Astrocyte (in vitro differentiated cells and primary cell): ENCODE measurements around the gene FAM234B. TPM values are rescaled to one million over a fixed set of nuclear protein-coding genes. Genes with fewer than 3 reads are reported as not detected.

Source experiments
- DNase-seq: peaks from one replicate; pipeline ENCODE4 v3.0.0-alpha.2; 2010; ENCODE audit warnings: low read depth
- FAIRE-seq: peaks from 2 replicates; lab custom pipeline; 2011; peaks lifted over from hg19 to GRCh38; lab: Jason Lieb, UNC
- H2AFZ ChIP-seq: 2 replicates; pipeline ENCODE4 v1.6.0; 2012; ENCODE audit warnings: low read depth, low read length, inconsistent platforms
- H3K27ac ChIP-seq: 2 replicates; pipeline ENCODE4 v1.5.1; 2011; ENCODE audit warnings: low read depth, low read length, inconsistent platforms
- H3K27me3 ChIP-seq: 2 replicates; pipeline ENCODE4 v1.6.0; 2011; ENCODE audit warnings: low read length, inconsistent platforms; ENCODE audit not compliant: insufficient read depth
- H3K36me3 ChIP-seq: 2 replicates; pipeline ENCODE4 v1.5.1; 2011; ENCODE audit warnings: low read length, inconsistent platforms; ENCODE audit not compliant: insufficient read depth
- H3K4me1 ChIP-seq: 2 replicates; pipeline ENCODE4 v1.5.1; 2011; ENCODE audit warnings: low read length, inconsistent platforms; ENCODE audit not compliant: insufficient read depth
- H3K4me2 ChIP-seq: 2 replicates; pipeline ENCODE4 v1.6.0; 2012; ENCODE audit warnings: low read length, inconsistent platforms
- H3K4me3 ChIP-seq: 2 replicates; pipeline ENCODE4 v1.5.1; 2011; ENCODE audit warnings: low read depth, mild to moderate bottlenecking, low read length, inconsistent platforms; ENCODE audit not compliant: insufficient read depth
- H3K79me2 ChIP-seq: 2 replicates; pipeline ENCODE4 v1.6.0; 2012; ENCODE audit warnings: mild to moderate bottlenecking, low read length, inconsistent platforms; ENCODE audit not compliant: insufficient read depth
- H3K9ac ChIP-seq: 2 replicates; pipeline ENCODE4 v1.6.0; 2012; ENCODE audit warnings: mild to moderate bottlenecking, low read length, inconsistent platforms
- H3K9me3 ChIP-seq: 2 replicates; pipeline ENCODE4 v1.5.1; 2012; ENCODE audit warnings: low read depth, mild to moderate bottlenecking, low read length, inconsistent platforms; ENCODE audit not compliant: insufficient read depth
- H4K20me1 ChIP-seq: 2 replicates; pipeline ENCODE4 v1.6.0; 2012; ENCODE audit warnings: low read length, inconsistent platforms; ENCODE audit not compliant: insufficient read depth
- H3K27ac Mint-ChIP-seq: one replicate; pipeline ENCODE4 v1.8.0; 2021; ENCODE audit warnings: mild to moderate bottlenecking, mixed read lengths; ENCODE audit not compliant: unreplicated experiment
- H3K27me3 Mint-ChIP-seq: one replicate; pipeline ENCODE4 v1.8.0; 2021; ENCODE audit warnings: low read depth, mixed read lengths; ENCODE audit not compliant: unreplicated experiment
- H3K36me3 Mint-ChIP-seq: one replicate; pipeline ENCODE4 v1.8.0; 2021; ENCODE audit warnings: low read depth, mixed read lengths; ENCODE audit not compliant: unreplicated experiment
- H3K4me1 Mint-ChIP-seq: one replicate; pipeline ENCODE4 v1.8.0; 2021; ENCODE audit warnings: low read depth, mixed read lengths; ENCODE audit not compliant: unreplicated experiment
- H3K4me3 Mint-ChIP-seq: one replicate; pipeline ENCODE4 v1.8.0; 2021; ENCODE audit warnings: mild to moderate bottlenecking, moderate library complexity, mixed read lengths; ENCODE audit not compliant: unreplicated experiment
- H3K9me3 Mint-ChIP-seq: one replicate; pipeline ENCODE4 v1.8.0; 2021; ENCODE audit warnings: mild to moderate bottlenecking, mixed read lengths; ENCODE audit not compliant: unreplicated experiment
- CTCF ChIP-seq: IDR thresholded peaks from 2 replicates; pipeline ENCODE4 v1.5.1; 2011; ENCODE audit warnings: low read depth, mild to moderate bottlenecking, inconsistent platforms, low read length, moderate library complexity; ENCODE audit not compliant: insufficient read depth
- EZH2 ChIP-seq: IDR thresholded peaks from 2 replicates; pipeline ENCODE4 v1.6.1; 2012; ENCODE audit warnings: mild to moderate bottlenecking, low read length, inconsistent platforms; ENCODE audit not compliant: insufficient read depth
- total RNA-seq: library from RNA; stranded (reverse); gene quantifications from 2 replicates; pipeline ENCODE4 v1.2.1, GENCODE V29; 2021

FAM234B gene
- total RNA-seq, 1 donor from 2014 or later = 6.2 TPM

DNA sequence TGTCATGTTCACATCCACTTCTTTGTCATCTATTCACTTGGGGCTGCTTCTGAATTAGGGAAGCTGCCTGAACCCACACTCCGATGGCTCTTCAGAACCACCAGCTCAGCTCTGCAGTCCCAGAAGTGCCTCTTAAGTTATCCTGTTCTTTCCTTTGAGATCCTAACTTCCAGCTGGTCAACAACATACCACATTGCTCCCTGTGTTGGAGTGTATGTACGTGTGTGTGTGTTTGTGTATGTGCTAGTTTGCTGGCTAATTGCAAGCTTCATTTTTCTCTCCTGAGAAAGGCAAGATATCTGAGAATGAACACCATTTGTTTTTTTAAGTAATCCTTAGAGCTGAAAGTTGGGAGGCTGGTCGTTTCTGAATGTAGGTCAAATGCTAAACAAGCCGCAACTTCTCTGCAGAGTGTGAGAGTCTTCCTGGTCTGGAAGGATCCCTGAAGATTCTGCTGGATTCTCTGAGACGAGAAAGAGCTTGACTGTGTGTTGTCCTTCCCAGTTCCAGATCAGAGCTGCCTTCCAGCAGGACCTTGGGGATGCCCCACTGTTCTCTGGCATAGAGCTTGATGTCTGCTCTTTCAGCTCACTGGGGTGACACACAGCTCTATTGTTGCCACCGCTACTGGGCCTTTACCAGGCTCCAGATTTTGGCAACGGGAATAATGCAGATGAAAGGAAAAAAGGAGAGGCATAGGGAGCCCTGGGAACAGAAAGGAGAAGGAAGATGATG lies 58.4 kb downstream of the FAM234B start:
- peak overlapping the region; percentile 86 for H3K27ac Mint-ChIP-seq
- Histone ChIP-seq H3K27me3 (no peaks in the 10 kb centered on the region), H3K4me3 (no peak overlapping the region), H2AFZ (no peak overlapping the region), H4K20me1 (no peaks in the 10 kb centered on the region), H3K9me3 (no peaks in the 10 kb centered on the region), H3K4me1 (peaks cover 43% of the 10 kb centered on the region), H3K4me2 (peak overlapping the region; percentile 88), H3K9ac (peak overlapping the region; percentile 94), H3K36me3 (no peaks in the 10 kb centered on the region), H3K79me2 (no peaks in the 10 kb centered on the region), H3K27ac (peak overlapping the region; percentile 15)
- DNase-seq (no peak), FAIRE-seq (peak; percentile 26)
- TF ChIP-seq EZH2 (no peak), CTCF (no peak)
- H3K4me3 Mint-ChIP-seq = no peak overlapping the region
- H3K9me3 Mint-ChIP-seq = no peaks in the 10 kb centered on the region
- no peaks in the 10 kb centered on the region for H3K36me3 Mint-ChIP-seq
- no peaks in the 10 kb centered on the region for H3K27me3 Mint-ChIP-seq
- peaks cover 41% of the 10 kb centered on the region for H3K4me1 Mint-ChIP-seq

GRCh38 chr12:13103391-13104033 lies 59.3 kb downstream of the FAM234B start, which contains the start of gene GSG1:
GSG1 (minus strand) TSS chr12:13103667; CDS start chr12:13103512, 155 bp downstream.
- no peaks in the 10 kb centered on the region for H3K79me2 ChIP-seq
- no peaks in the 10 kb centered on the region for H3K27me3 Mint-ChIP-seq
- H3K4me3 Mint-ChIP-seq = no peak within 1 kb of the TSS
- H3K4me1 ChIP-seq = peaks cover 36% of the 10 kb centered on the region
- H3K9me3 ChIP-seq = no peaks in the 10 kb centered on the region
- peaks cover 32% of the 10 kb centered on the region for H3K4me1 Mint-ChIP-seq
- TF ChIP-seq EZH2 (no peak), CTCF (no peak)
- peaks cover 4% of the 10 kb centered on the region for H3K9me3 Mint-ChIP-seq
- no peaks in the 10 kb centered on the region for H3K27me3 ChIP-seq
- H2AFZ ChIP-seq = no peak within 1 kb of the TSS
- H3K36me3 ChIP-seq = no peaks in the 10 kb centered on the region
- peak within 1 kb of the TSS; percentile 15 for H3K27ac ChIP-seq
- peak within 1 kb of the TSS; percentile 88 for H3K4me2 ChIP-seq
- no peak within 1 kb of the TSS for H3K4me3 ChIP-seq
- DNase-seq (no peak), FAIRE-seq (no peak)
- H3K9ac ChIP-seq = peak within 1 kb of the TSS; percentile 94
- no peak within 1 kb of the TSS for H3K27ac Mint-ChIP-seq
- H4K20me1 ChIP-seq = no peaks in the 10 kb centered on the region
- H3K36me3 Mint-ChIP-seq = no peaks in the 10 kb centered on the region

- no peak overlapping the region for H3K4me3 ChIP-seq
- H3K9ac ChIP-seq = no peak overlapping the region
- peaks cover 27% of the 10 kb centered on the region for H3K4me1 ChIP-seq
- no peak overlapping the region for H3K4me3 Mint-ChIP-seq
- H3K27me3 Mint-ChIP-seq = no peaks in the 10 kb centered on the region
- peaks cover 23% of the 10 kb centered on the region for H3K4me1 Mint-ChIP-seq
- no peaks in the 10 kb centered on the region for H4K20me1 ChIP-seq
- no peaks in the 10 kb centered on the region for H3K36me3 ChIP-seq
- no peak overlapping the region for H3K27ac ChIP-seq
- no peaks in the 10 kb centered on the region for H3K27me3 ChIP-seq
- FAIRE-seq (no peak), DNase-seq (no peak)
- TF ChIP-seq CTCF (no peak), EZH2 (no peak)
- H2AFZ ChIP-seq = no peak overlapping the region
- no peaks in the 10 kb centered on the region for H3K36me3 Mint-ChIP-seq
- H3K27ac Mint-ChIP-seq = no peak overlapping the region
- H3K9me3 ChIP-seq = no peaks in the 10 kb centered on the region
- peaks cover 5% of the 10 kb centered on the region for H3K9me3 Mint-ChIP-seq
- H3K79me2 ChIP-seq = no peaks in the 10 kb centered on the region
- H3K4me2 ChIP-seq = no peak overlapping the region
These were observed 60.2 kb downstream of the FAM234B start for GRCh38 chr12:13104409-13104808.
